ENCODE results near the gene NT5DC4. TPM values are rescaled to one million over a fixed set of nuclear protein-coding genes. Genes with fewer than 3 reads are reported as not detected.
"Not testable (repeated sequence)": the region's sequence is repeated elsewhere in the genome, so short reads cannot be mapped to it uniquely, and the experiment has no call there.

The NT5DC4 gene
- total and polyA plus RNA-seq, 2 experiments from 2014 or later = 0.79 to 2.7 TPM

DNA sequence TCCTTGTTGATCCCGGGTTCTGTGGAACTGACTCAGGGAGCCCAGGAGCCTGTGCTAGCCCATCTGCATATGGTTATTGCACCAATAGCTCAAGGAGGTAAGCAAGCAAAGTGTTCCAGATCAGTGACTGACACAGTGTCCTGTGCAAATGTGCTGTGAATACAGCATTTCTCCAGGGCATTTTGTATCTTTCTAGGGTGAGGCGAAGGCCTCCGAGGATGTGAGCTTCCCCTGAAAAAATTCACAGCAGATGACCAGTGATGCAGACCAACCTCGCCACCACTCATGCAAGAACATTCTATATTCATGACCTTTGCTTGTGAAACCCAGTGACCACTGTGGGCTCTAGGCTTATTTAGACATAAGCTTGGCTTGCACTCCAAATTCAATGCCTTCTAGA lies 15.2 kb upstream of the NT5DC4 start:
- WGBS (ENCODE audit: low lambda C conversion rate, missing lambda C conversion rate) = 90% methylated on average over 4 of the region's 4 CpGs
- no peak overlapping the region for H3K4me2 ChIP-seq

DNA sequence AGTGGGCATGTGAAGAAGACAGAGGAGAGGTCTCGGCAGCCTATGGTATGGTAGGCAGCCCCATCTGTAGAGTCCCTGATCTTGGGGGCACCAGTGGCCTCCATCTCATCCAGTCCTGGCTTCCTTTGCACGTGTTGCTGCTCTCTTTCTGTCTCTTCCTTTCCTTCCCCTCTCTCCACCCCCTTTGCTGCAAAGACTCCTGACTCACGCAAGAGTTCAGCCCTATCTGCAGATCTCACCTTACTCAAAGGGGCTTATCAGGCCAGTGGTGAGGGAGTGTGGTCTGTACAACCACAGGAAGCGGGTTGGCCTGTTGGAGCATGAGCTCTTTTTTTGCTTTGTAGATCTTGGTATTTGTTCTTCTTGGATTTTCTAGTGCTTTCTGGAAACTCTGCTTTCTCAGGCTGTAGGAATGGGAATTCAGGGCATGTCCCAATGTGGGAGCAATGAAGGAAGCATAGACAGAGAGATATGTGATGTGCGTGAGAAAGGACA lies 14.6 kb upstream of the NT5DC4 start:
- no peak for DNase-seq (ENCODE audit: low spot score)
- Histone ChIP-seq H3K27ac (no peak overlapping the region), H2AFZ (peak overlapping the region; percentile 20), H3K9me2 (replicated peaks; ENCODE audit: insufficient read depth) (no peaks in the 10 kb centered on the region), H3K4me2 (no peak overlapping the region), H3K9me3 (ENCODE audit: low read depth) (no peaks in the 10 kb centered on the region), H3K4me3 (no peak overlapping the region), H3K79me2 (no peaks in the 10 kb centered on the region), H3K27me3 (no peaks in the 10 kb centered on the region), H3K4me1 (ENCODE audit: insufficient read depth) (no peaks in the 10 kb centered on the region), H4K20me1 (ENCODE audit: insufficient read depth, poor library complexity, severe bottlenecking) (no peaks in the 10 kb centered on the region), H3K36me3 (replicated peaks; ENCODE audit: insufficient read depth, low read depth) (no peaks in the 10 kb centered on the region)
- TF ChIP-seq, protein P1, sequence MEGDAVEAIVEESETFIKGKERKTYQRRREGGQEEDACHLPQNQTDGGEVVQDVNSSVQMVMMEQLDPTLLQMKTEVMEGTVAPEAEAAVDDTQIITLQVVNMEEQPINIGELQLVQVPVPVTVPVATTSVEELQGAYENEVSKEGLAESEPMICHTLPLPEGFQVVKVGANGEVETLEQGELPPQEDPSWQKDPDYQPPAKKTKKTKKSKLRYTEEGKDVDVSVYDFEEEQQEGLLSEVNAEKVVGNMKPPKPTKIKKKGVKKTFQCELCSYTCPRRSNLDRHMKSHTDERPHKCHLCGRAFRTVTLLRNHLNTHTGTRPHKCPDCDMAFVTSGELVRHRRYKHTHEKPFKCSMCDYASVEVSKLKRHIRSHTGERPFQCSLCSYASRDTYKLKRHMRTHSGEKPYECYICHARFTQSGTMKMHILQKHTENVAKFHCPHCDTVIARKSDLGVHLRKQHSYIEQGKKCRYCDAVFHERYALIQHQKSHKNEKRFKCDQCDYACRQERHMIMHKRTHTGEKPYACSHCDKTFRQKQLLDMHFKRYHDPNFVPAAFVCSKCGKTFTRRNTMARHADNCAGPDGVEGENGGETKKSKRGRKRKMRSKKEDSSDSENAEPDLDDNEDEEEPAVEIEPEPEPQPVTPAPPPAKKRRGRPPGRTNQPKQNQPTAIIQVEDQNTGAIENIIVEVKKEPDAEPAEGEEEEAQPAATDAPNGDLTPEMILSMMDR (IDR thresholded peaks at IDR 0.05; ENCODE audit: poor library complexity) = no peak
- TF ChIP-seq EZH2phosphoT487 (IDR thresholded peaks at IDR 0.05; ENCODE audit: low read depth, severe bottlenecking, unreplicated experiment) (no peak), EZH2 (IDR thresholded peaks at IDR 0.05; ENCODE audit: borderline replicate concordance) (no peak)
- 39% methylated on average over 5 of the region's 5 CpGs for WGBS (ENCODE audit: low lambda C conversion rate, missing lambda C conversion rate)

More for the DNA sequence above, 15.2 kb upstream of the NT5DC4 start:
- Histone ChIP-seq H3K4me3 (no peak overlapping the region), H3K79me2 (no peaks in the 10 kb centered on the region), H2AFZ (no peak overlapping the region), H3K27me3 (no peaks in the 10 kb centered on the region), H3K9me3 (ENCODE audit: low read depth) (no peaks in the 10 kb centered on the region), H3K36me3 (replicated peaks; ENCODE audit: insufficient read depth, low read depth) (no peaks in the 10 kb centered on the region), H4K20me1 (ENCODE audit: insufficient read depth, poor library complexity, severe bottlenecking) (no peaks in the 10 kb centered on the region), H3K4me1 (ENCODE audit: insufficient read depth) (no peaks in the 10 kb centered on the region), H3K9me2 (replicated peaks; ENCODE audit: insufficient read depth) (no peaks in the 10 kb centered on the region), H3K27ac (no peak overlapping the region)
- DNase-seq (ENCODE audit: low spot score) = no peak
- TF ChIP-seq, protein P1 (IDR thresholded peaks at IDR 0.05; ENCODE audit: poor library complexity) = no peak
- TF ChIP-seq EZH2phosphoT487 (IDR thresholded peaks at IDR 0.05; ENCODE audit: low read depth, severe bottlenecking, unreplicated experiment) (no peak), EZH2 (IDR thresholded peaks at IDR 0.05; ENCODE audit: borderline replicate concordance) (no peak)

DNA sequence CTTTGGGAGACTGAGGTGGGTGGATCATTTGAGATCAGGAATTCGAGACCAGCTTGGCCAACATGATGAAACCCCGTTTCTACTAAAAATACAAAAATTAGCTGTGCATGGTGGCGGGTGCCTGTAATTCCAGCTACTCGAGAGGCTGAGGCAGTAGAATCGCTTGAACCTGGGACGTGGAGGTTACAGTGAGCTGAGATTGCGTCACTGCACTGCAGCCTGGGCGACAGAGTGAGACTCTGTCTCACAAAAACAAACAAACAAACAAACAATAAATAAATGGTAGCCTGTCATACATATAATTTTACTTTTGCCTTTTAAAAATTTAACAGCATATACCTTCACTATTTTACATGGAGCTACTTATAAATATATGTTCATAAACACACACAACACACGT lies 13.9 kb upstream of the NT5DC4 start:
- not testable (repeated sequence) for H3K9me3 ChIP-seq (ENCODE audit: low read depth); H3K9me2 ChIP-seq (replicated peaks; ENCODE audit: insufficient read depth); H4K20me1 ChIP-seq (ENCODE audit: insufficient read depth, poor library complexity, severe bottlenecking); H3K27me3 ChIP-seq; H3K27ac ChIP-seq; H3K4me1 ChIP-seq (ENCODE audit: insufficient read depth); H3K36me3 ChIP-seq (replicated peaks; ENCODE audit: insufficient read depth, low read depth); H3K79me2 ChIP-seq; H2AFZ ChIP-seq; H3K4me3 ChIP-seq; DNase-seq (ENCODE audit: low spot score); H3K4me2 ChIP-seq
- 93% methylated on average over 9 of the region's 9 CpGs for whole genome bisulfite sequencing (ENCODE audit: low lambda C conversion rate, missing lambda C conversion rate)

DNA sequence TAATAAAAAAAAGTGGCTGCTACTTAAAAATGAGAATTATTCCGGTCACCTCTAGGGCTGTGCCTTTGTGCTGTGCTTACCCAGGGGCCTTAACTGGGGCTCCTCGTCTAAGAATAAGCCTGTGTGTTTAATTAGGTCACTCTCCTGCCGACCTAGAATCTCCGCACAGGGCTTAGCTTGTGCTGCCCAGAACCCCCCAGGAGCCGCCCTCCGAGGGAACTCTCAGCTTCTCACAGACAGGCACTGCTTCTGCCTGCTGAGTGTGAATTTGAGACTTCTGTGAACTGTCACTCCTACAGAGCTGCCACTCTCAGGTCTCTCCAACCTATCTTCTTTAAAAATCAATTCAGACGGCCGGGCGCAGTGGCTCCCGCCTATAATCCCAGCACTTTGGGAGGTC lies 11.9 kb upstream of the NT5DC4 start:
- H3K79me2 ChIP-seq = no peaks in the 10 kb centered on the region
- no peak overlapping the region for H3K27ac ChIP-seq

More for the DNA sequence above, 11.9 kb upstream of the NT5DC4 start:
- 56% methylated on average over 10 of the region's 10 CpGs for WGBS (ENCODE audit: low lambda C conversion rate, missing lambda C conversion rate)
- H3K36me3 ChIP-seq (replicated peaks; ENCODE audit: insufficient read depth, low read depth) = no peaks in the 10 kb centered on the region
- H3K9me3 ChIP-seq (ENCODE audit: low read depth) = no peaks in the 10 kb centered on the region
- H3K9me2 ChIP-seq (replicated peaks; ENCODE audit: insufficient read depth) = no peaks in the 10 kb centered on the region
- H3K4me3 ChIP-seq = no peak overlapping the region
- H3K27me3 ChIP-seq = no peaks in the 10 kb centered on the region
- no peaks in the 10 kb centered on the region for H4K20me1 ChIP-seq (ENCODE audit: insufficient read depth, poor library complexity, severe bottlenecking)
- no peak overlapping the region for H3K4me2 ChIP-seq
- TF ChIP-seq EZH2 (IDR thresholded peaks at IDR 0.05; ENCODE audit: borderline replicate concordance) (no peak), EZH2phosphoT487 (IDR thresholded peaks at IDR 0.05; ENCODE audit: low read depth, severe bottlenecking, unreplicated experiment) (no peak)
- TF ChIP-seq, protein P1 (IDR thresholded peaks at IDR 0.05; ENCODE audit: poor library complexity) = no peak
- H2AFZ ChIP-seq = no peak overlapping the region
- no peaks in the 10 kb centered on the region for H3K4me1 ChIP-seq (ENCODE audit: insufficient read depth)
- DNase-seq (ENCODE audit: low spot score) = no peak
